Activated CD4-positive, alpha-beta T cell treated with anti-CD3 and anti-CD28 coated beads, Interleukin-2, amount 10 ng/mL, durations not matched to agents 7 days and 5 days (primary cell): ENCODE measurements around the gene SSNA1. TPM values are rescaled to one million over a fixed set of nuclear protein-coding genes. Genes with fewer than 3 reads are reported as not detected.
"Not testable (repeated sequence)": the region's sequence is repeated elsewhere in the genome, so short reads cannot be mapped to it uniquely, and the experiment has no call there.

ENCODE experiments used
- CTCF ChIA-PET: fragments of 350-600 bp; sonication (Branson Sonifier 250); formaldehyde crosslinking; loops from one replicate; lab custom pipeline; 2021; ENCODE audit warnings: antibody characterized with exemption; lab: Charles Lee
- POLR2A ChIA-PET: fragments of 350-600 bp; sonication (Branson Sonifier 250); formaldehyde crosslinking; loops from one replicate; lab custom pipeline; 2021; ENCODE audit warnings: antibody characterized with exemption; lab: Charles Lee
- DNase-seq: peaks from one replicate; pipeline ENCODE4 v3.0.0-alpha.2; 2020
- H3K27ac Mint-ChIP-seq: one replicate; pipeline ENCODE4 v1.8.0; 2021; ENCODE audit warnings: mild to moderate bottlenecking, moderate library complexity, mixed read lengths
- H3K27me3 Mint-ChIP-seq: one replicate; pipeline ENCODE4 v1.8.0; 2021; ENCODE audit warnings: mixed read lengths
- H3K36me3 Mint-ChIP-seq: one replicate; pipeline ENCODE4 v1.8.0; 2021; ENCODE audit warnings: low read depth, mixed read lengths
- H3K4me1 Mint-ChIP-seq: one replicate; pipeline ENCODE4 v1.8.0; 2021; ENCODE audit warnings: mixed read lengths
- H3K4me3 Mint-ChIP-seq: one replicate; pipeline ENCODE4 v1.8.0; 2021; ENCODE audit warnings: mild to moderate bottlenecking, moderate library complexity, mixed read lengths
- H3K9me3 Mint-ChIP-seq: one replicate; pipeline ENCODE4 v1.8.0; 2021; ENCODE audit warnings: mixed read lengths
- microRNA-seq: library from miRNA; unstranded; fragments of <30 nt; microRNA quantifications from one replicate; pipeline ENCODE4 v1.2.0, GENCODE V29; 2021; ENCODE audit warnings: borderline microRNAs expressed, borderline replicate concordance
- total RNA-seq, 2 experiments: library from RNA; stranded (reverse); gene quantifications; one replicate each; pipeline ENCODE4 v1.2.3, GENCODE V29; 2021

The SSNA1 gene
- total RNA-seq, 2 experiments from 2014 or later: 74.8 to 81.3 TPM

DNA sequence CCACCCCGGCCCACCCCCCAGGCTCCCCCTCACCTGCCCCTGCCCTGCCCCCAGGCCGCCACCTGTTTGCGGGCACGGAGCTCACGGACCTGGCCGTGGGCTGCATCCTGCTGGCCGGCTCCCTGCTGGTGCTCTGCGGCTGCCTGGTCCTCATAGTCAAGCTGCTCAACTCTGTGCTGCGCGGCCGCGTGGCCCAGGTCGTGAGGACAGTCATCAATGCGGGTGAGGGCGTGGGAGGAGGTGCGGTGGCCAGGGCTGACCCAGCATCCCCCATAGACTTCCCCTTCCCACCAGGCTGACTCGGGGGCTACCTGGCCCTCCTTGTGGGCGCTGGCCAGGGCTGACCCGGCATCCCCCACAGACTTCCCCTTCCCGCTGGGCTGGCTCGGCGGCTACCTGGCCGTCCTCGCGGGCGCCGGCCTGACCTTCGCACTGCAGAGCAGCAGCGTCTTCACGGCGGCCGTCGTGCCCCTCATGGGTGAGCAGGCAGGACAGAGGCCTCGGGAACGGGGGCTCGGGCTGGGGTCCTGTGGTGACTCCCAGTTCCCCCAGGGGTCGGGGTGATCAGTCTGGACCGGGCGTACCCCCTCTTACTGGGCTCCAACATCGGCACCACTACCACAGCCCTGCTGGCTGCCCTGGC is 45.7 kb downstream of the SSNA1 start:
- Mint-ChIP-seq H3K9me3 (no peaks in the 10 kb centered on the region), H3K27ac (no peak overlapping the region), H3K27me3 (no peaks in the 10 kb centered on the region), H3K4me1 (peaks cover 9% of the 10 kb centered on the region), H3K36me3 (no peaks in the 10 kb centered on the region), H3K4me3 (no peak overlapping the region)
- ChIA-PET CTCF (no interaction called here), POLR2A (no interaction called here)
- DNase-seq: no peak

DNA sequence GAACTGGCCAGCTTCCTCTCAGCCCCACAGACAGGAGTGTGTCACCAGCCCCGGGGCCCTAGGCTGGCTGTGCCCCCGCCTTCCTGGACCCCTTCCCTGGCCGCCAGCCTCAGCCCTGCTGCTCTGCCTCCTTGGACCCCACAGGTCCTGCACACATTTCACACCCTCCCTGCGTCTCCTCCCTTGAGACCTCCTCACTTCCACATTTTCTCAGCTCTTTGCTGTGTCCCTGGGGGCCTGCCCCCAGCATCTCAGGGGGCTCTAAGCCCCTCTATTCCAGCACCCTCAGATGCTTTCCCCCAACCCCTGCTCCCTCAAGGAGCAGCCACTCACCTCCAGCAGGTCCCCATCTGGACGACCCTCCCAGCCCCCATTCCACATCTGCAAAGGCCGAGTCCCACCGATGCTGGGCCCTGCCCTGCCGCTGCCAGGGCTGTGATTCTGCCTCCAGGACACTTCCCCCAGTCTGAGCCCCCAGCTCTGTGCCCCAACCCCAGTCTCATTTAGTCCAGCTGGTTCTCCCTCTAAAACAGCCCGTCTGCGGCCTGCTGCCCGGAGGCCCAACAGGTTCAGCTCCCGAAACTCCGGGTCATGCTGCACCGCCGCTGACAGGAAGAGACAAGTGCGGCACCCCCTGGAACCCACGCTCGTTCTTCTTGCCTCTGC is 46.4 kb downstream of the SSNA1 start:
- H3K27ac Mint-ChIP-seq: no peak overlapping the region
- POLR2A ChIA-PET: no interaction called here
- no peak overlapping the region for H3K4me3 Mint-ChIP-seq
- no peaks in the 10 kb centered on the region for H3K27me3 Mint-ChIP-seq
- CTCF ChIA-PET: interaction anchor here (6.5 kb wide), 1 partner anchor 10 kb away, joined by 65 read pairs; the partner anchor contains the start of genes CYSRT1, RNF208 and RNF224
- no peak for DNase-seq
- H3K4me1 Mint-ChIP-seq: peaks cover 13% of the 10 kb centered on the region
- no peaks in the 10 kb centered on the region for H3K36me3 Mint-ChIP-seq
- no peaks in the 10 kb centered on the region for H3K9me3 Mint-ChIP-seq

DNA sequence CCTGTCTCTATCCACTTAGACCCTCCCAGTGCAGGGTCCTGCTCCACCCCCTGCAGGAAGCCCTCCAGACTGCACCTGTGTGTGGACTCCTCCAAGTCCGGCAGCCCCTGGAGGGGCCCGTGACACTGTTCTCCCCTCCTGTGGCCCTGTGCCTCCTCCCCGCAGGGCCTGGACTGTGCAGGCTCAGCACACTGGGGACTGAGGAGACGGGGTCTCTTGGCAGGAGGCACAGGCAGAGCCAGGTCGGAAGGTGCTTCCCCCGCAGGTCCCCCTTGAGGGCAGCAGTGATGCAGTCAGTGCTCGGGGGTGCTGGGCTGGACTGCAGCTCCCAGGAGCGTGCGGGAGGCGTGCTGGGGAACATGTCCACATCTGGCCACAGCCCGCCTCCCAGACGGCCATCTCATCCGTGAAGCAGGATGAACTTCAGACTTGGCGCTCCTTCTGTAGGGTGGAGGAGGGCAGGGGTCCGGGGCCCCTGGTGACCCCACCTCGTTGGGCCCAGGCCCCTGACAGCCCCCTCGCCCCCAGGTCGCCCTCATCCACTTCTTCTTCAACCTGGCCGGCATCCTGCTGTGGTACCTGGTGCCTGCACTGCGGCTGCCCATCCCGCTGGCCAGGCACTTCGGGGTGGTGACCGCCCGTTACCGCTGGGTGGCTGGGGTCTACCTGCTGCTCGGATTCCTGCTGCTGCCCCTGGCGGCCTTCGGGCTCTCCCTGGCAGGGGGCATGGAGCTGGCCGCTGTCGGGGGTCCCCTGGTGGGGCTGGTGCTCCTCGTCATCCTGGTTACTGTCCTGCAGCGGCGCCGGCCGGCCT is 47.2 kb downstream of the SSNA1 start:
- Mint-ChIP-seq H3K4me1 (peaks cover 14% of the 10 kb centered on the region), H3K4me3 (no peak overlapping the region), H3K27ac (no peak overlapping the region), H3K9me3 (no peaks in the 10 kb centered on the region), H3K27me3 (no peaks in the 10 kb centered on the region), H3K36me3 (no peaks in the 10 kb centered on the region)
- POLR2A ChIA-PET: interaction anchor here (0.5 kb wide), 1 partner anchor 114 kb away, joined by 3 read pairs; no protein-coding TSS in a partner anchor
- no peak for DNase-seq
- CTCF ChIA-PET: interaction anchor here (0.6 to 6.5 kb wide), 17 partner anchors 10 to 449 kb away, joined by 3 to 65 read pairs (median 4); partner anchors contain the start of genes CYSRT1, NELFB, NPDC1 and RNF208

DNA sequence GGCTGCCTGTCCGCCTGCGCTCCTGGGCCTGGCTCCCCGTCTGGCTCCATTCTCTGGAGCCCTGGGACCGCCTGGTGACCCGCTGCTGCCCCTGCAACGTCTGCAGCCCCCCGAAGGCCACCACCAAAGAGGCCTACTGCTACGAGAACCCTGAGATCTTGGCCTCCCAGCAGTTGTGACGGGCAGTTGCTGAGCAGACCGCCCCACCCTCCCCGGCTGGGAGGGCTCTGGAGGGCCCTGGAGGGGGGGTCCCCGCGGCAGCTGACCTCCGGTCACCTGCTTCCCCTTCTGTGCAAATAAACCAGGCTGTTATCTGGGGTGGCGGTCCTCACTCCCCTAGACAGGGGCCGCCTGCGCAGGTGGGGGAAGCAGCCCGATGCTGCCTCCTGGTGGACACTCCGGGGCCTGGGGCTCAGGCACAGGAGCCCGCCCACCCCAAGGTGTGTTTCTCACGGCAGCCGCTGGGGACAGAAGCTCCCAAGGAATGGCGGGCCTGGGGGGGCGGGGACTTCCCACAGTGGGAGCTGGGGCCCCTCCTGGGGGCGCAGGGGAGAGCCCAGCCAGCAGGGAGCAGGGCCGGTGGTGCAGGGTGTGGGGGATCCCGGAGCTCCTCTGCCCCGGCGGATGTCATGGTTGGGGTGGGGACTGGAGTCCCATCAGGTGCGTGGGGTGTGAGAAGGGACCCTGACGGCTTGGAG is 47.9 kb downstream of the SSNA1 start:
- Mint-ChIP-seq H3K27me3 (no peaks in the 10 kb centered on the region), H3K4me3 (no peak overlapping the region), H3K27ac (no peak overlapping the region), H3K36me3 (peaks cover 3% of the 10 kb centered on the region), H3K4me1 (peaks cover 14% of the 10 kb centered on the region), H3K9me3 (no peaks in the 10 kb centered on the region)
- DNase-seq: peak; percentile 91
- ChIA-PET CTCF (interaction anchor here (0.6 to 6.5 kb wide), 42 partner anchors 9 to 449 kb away, joined by 3 to 65 read pairs (median 4); partner anchors contain the start of genes CYSRT1, FUT7, LRRC26 and MAN1B1), POLR2A (interaction anchor here (0.5 kb wide), 1 partner anchor 115 kb away, joined by 3 read pairs; no protein-coding TSS in a partner anchor)

DNA sequence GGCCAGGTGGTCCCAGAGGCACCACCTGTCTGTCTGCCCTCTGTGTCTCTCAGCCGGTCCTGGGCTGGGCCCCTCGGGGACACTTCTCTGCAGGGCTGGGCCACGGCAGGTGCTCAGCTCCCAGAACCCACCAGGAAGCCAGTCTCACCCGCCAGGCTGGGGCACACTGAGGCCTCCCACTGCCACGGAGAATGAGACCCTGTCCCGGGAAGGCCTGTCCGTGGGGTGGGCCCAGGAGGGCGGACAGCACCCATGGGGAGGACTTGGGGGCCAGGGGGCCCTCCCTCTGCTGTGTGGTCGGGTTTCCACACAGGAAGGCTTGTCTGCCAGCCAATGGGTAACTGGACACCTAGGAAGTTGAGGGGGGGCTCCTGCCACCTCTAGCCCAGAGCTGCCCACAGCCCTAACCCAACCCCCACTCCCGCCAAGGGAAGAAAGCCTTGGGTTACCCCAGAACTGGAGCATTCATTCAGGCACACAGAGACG is 48.5 kb downstream of the SSNA1 start:
- H3K4me3 Mint-ChIP-seq: no peak overlapping the region
- H3K4me1 Mint-ChIP-seq: peaks cover 14% of the 10 kb centered on the region
- POLR2A ChIA-PET: no interaction called here
- CTCF ChIA-PET: interaction anchor here (0.6 to 6.5 kb wide), 41 partner anchors 8 to 450 kb away, joined by 3 to 65 read pairs (median 4); partner anchors contain the start of genes CYSRT1, FUT7, LRRC26 and MAN1B1
- no peak overlapping the region for H3K27ac Mint-ChIP-seq
- H3K9me3 Mint-ChIP-seq: no peaks in the 10 kb centered on the region
- H3K27me3 Mint-ChIP-seq: no peaks in the 10 kb centered on the region
- DNase-seq: no peak
- peaks cover 6% of the 10 kb centered on the region for H3K36me3 Mint-ChIP-seq

DNA sequence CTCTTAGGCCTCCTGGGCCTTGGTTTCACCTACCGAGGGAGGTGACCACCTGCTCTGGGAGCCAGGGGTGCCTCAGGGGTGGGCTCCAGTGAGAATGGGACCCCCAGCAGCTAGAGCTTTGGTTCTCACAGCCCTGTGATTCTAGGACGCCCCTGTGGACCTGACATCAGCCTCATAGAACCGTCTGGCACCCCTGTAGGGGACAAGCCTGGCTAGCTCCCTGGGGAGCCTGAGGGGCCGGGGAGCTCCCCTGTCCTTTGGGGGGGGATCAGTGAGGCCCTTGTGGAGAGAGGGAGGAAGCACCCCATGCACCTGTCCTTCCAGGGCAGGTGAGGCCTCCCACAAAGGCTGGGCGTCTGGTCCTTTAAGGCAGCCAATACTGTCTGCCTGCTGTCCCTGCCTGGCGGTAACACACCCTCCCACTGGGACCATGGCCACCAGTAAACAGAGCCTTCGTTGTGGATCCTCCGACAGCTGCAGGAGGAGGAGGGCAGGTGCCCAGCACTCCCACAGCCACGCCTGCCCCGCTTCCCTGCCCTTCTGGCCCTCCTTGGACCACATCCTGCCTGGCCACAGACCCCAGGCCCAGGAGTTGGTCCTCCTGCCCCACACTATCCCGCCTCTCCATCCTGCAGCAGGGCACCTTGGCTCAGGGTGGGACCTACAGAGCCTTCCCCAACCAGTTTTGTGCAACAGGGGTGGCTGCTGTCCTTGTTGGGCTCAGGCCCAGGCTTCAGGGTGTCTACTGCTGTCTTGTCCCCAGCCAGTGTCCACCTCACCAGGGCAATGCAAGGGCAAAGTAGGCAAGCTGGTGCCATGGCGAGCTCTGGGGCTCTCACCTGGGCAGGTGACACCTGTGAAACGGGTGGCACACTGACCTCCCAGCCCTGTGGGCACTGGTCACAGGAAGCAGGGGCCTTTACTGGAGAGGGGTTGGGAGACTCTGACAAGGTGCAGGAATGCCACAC is 49.6 kb downstream of the SSNA1 start:
- Mint-ChIP-seq H3K27me3 (no peaks in the 10 kb centered on the region), H3K4me1 (peaks cover 24% of the 10 kb centered on the region), H3K36me3 (peaks cover 16% of the 10 kb centered on the region), H3K27ac (no peak overlapping the region), H3K9me3 (no peaks in the 10 kb centered on the region), H3K4me3 (no peak overlapping the region)
- DNase-seq: no peak
- POLR2A ChIA-PET: interaction anchor here (0.6 kb wide), 1 partner anchor 151 kb away, joined by 6 read pairs; the partner anchor contains the start of gene MAN1B1
- CTCF ChIA-PET: interaction anchor here (1.1 to 6.5 kb wide), 10 partner anchors 9 to 209 kb away, joined by 3 to 65 read pairs (median 8); partner anchors contain the start of genes CYSRT1, NELFB, NPDC1 and RNF208

DNA sequence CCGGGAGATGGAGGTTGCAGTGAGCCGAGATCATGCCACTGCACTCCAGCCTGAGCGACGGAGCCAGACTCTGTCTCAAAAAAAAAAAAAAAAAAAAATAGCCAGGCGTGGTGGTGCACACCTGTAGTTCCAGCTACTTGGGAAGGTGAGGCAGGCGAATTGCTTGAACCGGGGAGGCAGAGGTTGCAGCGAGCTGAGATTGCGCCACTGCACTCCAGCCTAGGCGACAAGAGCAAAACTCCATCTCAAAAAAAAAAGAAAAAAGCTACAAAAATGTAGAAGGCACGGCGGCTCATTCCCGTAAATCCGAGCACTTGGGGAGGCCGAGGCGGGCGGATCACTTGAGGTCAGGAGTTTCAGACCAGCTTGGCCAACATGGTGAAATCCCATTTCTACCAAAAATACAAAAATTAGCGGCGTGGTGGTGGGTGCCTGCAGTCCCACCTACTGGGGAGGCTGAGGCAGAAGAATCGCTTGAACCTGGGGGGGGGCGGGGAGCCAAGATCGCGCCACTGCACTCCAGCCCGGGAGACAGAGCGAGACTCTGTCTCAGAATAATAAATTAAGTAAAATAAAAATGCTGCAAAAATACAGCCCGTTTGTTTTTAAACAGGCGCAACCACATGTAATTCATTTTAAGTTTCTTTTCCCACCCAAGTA is 51.2 kb downstream of the SSNA1 start:
- H3K27me3 Mint-ChIP-seq, DNase-seq, H3K9me3 Mint-ChIP-seq, POLR2A ChIA-PET: not testable (repeated sequence)
- peak overlapping the region; percentile 74 for H3K4me3 Mint-ChIP-seq
- H3K27ac Mint-ChIP-seq: peak overlapping the region; percentile 85
- H3K36me3 Mint-ChIP-seq: peaks cover 24% of the 10 kb centered on the region
- H3K4me1 Mint-ChIP-seq: peaks cover 33% of the 10 kb centered on the region
- CTCF ChIA-PET: interaction anchor here (0.7 to 6.5 kb wide), 7 partner anchors 15 to 144 kb away, joined by 3 to 65 read pairs (median 3); partner anchors contain the start of genes CYSRT1, NELFB, RNF208 and RNF224

Small RNA genes within 50 kb of the gene (microRNA-seq; reads per million reads assigned to microRNA genes)
- not detected for gene MIR3621

Other genes with a start within 250 kb of the SSNA1 start
- 100 to 1,000 TPM; 116 to 123 TPM for gene FBXW5, start 243.9 kb upstream of the SSNA1 start, total RNA-seq
- 1 to 10 TPM in 1 of 2 experiments, under 1 TPM in 1; 0.85 to 1.8 TPM for gene C8G, start 243.4 kb upstream of the SSNA1 start, total RNA-seq
- gene LCN12, start 236.4 kb upstream of the SSNA1 start, total RNA-seq: 1 to 10 TPM; 3.1 to 3.5 TPM
- 10 to 100 TPM; 22.1 to 24.0 TPM for gene PTGDS, start 211.2 kb upstream of the SSNA1 start, total RNA-seq
- under 1 TPM; 0.48 to 0.67 TPM for gene LCNL1, start 205.7 kb upstream of the SSNA1 start, total RNA-seq
- gene PAXX, start 196.3 kb upstream of the SSNA1 start, total RNA-seq: 10 to 100 TPM; 80.2 to 98.4 TPM
- 1 to 10 TPM; 2.6 to 4.4 TPM for gene CLIC3, start 192.1 kb upstream of the SSNA1 start, total RNA-seq
- 10 to 100 TPM; 67.7 to 70.3 TPM for gene ABCA2, start 160.4 kb upstream of the SSNA1 start, total RNA-seq
- gene FUT7, start 156.6 kb upstream of the SSNA1 start, total RNA-seq: 10 to 100 TPM in 1 of 2 experiments, 1 to 10 TPM in 1; 8.9 to 10.3 TPM
- gene NPDC1, start 142.5 kb upstream of the SSNA1 start, total RNA-seq: 10 to 100 TPM; 35.5 to 41.4 TPM
- gene ENTPD2, start 134.6 kb upstream of the SSNA1 start, total RNA-seq: not detected
- gene SAPCD2, start 118.1 kb upstream of the SSNA1 start, total RNA-seq: 10 to 100 TPM; 33.8 to 40.6 TPM
- gene UAP1L1, start 111.2 kb upstream of the SSNA1 start, total RNA-seq: 10 to 100 TPM; 19.1 to 21.9 TPM
- 10 to 100 TPM; 43.0 to 55.0 TPM for gene MAN1B1, start 101.7 kb upstream of the SSNA1 start, total RNA-seq
- 100 to 1,000 TPM; 206 to 259 TPM for gene DPP7, start 73.9 kb upstream of the SSNA1 start, total RNA-seq
- gene GRIN1, start 49.5 kb upstream of the SSNA1 start, total RNA-seq: under 1 TPM in 1 of 2 experiments, not detected in 1; 0.05 TPM
- gene LRRC26, start 18.6 kb upstream of the SSNA1 start, total RNA-seq: not detected
- gene TMEM210, start 16.6 kb upstream of the SSNA1 start, total RNA-seq: not detected
- 10 to 100 TPM; 61.3 to 76.1 TPM for gene ANAPC2, start 116 bp upstream of the SSNA1 start, total RNA-seq
- 1 to 10 TPM; 8.9 TPM for gene TPRN, start 12.1 kb downstream of the SSNA1 start, total RNA-seq
- gene TMEM203, start 17.0 kb downstream of the SSNA1 start, total RNA-seq: 10 to 100 TPM; 28.5 to 34.0 TPM
- 10 to 100 TPM; 38.4 to 44.2 TPM for gene NDOR1, start 17.0 kb downstream of the SSNA1 start, total RNA-seq
- 1 to 10 TPM; 2.1 to 2.7 TPM for gene RNF208, start 33.6 kb downstream of the SSNA1 start, total RNA-seq
- gene CYSRT1, start 36.5 kb downstream of the SSNA1 start, total RNA-seq: under 1 TPM; 0.35 to 0.72 TPM
- under 1 TPM in 1 of 2 experiments, not detected in 1; 0.10 TPM for gene RNF224, start 38.8 kb downstream of the SSNA1 start, total RNA-seq
- not detected for gene SLC34A3, start 42.2 kb downstream of the SSNA1 start, total RNA-seq
- 100 to 1,000 TPM; 355 to 382 TPM for gene TUBB4B, start 52.6 kb downstream of the SSNA1 start, total RNA-seq
- gene STPG3, start 62.6 kb downstream of the SSNA1 start, total RNA-seq: not detected
- 10 to 100 TPM; 54.1 to 66.6 TPM for gene NELFB, start 66.7 kb downstream of the SSNA1 start, total RNA-seq
- gene TOR4A, start 89.0 kb downstream of the SSNA1 start, total RNA-seq: 1 to 10 TPM; 6.0 to 7.1 TPM
- under 1 TPM; 0.32 to 0.44 TPM for gene NRARP, start 113.6 kb downstream of the SSNA1 start, total RNA-seq
- gene EXD3, start 234.5 kb downstream of the SSNA1 start, total RNA-seq: 10 to 100 TPM; 10.3 to 13.2 TPM
- gene NOXA1, start 234.7 kb downstream of the SSNA1 start, total RNA-seq: 1 to 10 TPM in 1 of 2 experiments, under 1 TPM in 1; 0.46 to 1.1 TPM